HEK293 (cell line): Measurements from ENCODE around the gene TLE6.

Experiments
- CTCF ChIA-PET: fragments of 350-600 bp; formaldehyde crosslinking; extraction: SDS; loops from one replicate; lab custom pipeline; 2021; ENCODE audit warnings: antibody characterized with exemption; lab: Yijun Ruan, JAX
- POLR2A ChIA-PET: fragments of 300-600 bp; formaldehyde crosslinking; extraction: SDS; loops from one replicate; lab custom pipeline; 2020; ENCODE audit warnings: antibody characterized with exemption, inconsistent platforms; lab: Yijun Ruan, JAX
- H3K27ac ChIP-seq: fragments of 200-500 bp; sonication (Bioruptor generic); 2 replicates; pipeline ENCODE4 v1.5.1; 2014; ENCODE audit warnings: low read depth, low read length, control low read depth, inconsistent platforms; ENCODE audit errors: extremely low read depth
- H3K36me3 ChIP-seq, 2 experiments: fragments of 200-500 bp in 1 of 2; sonication (Bioruptor generic) in 1 of 2; 1 replicate in 1 of 2; 2 replicates in 1 of 2; pipeline ENCODE4 v1.5.1; 2014 to 2017; ENCODE audit warnings: inconsistent platforms in 2 of 2, low read length in 2 of 2; ENCODE audit not compliant: control insufficient read depth in 2 of 2, insufficient read depth in 1 of 2
- H3K4me1 ChIP-seq: fragments of 200-500 bp; sonication (Bioruptor generic); 2 replicates; pipeline ENCODE4 v1.5.1; 2014; ENCODE audit warnings: mild to moderate bottlenecking, low read length, inconsistent platforms; ENCODE audit not compliant: control insufficient read depth, insufficient read depth
- H3K4me3 ChIP-seq: 2 replicates; pipeline ENCODE4 v1.5.1; 2011; ENCODE audit warnings: low read depth, mild to moderate bottlenecking, control low read depth, low read length, moderate library complexity
- H3K9me3 ChIP-seq: fragments of 200-500 bp; sonication (Bioruptor generic); 2 replicates; pipeline ENCODE4 v1.5.1; 2014; ENCODE audit warnings: low read depth, low read length, inconsistent platforms; ENCODE audit not compliant: control insufficient read depth, insufficient read depth
- ATF2 ChIP-seq: fragments of 450-650 bp; formaldehyde crosslinking; IDR thresholded peaks from 2 replicates; pipeline ENCODE4 v1.5.1; 2016; ENCODE audit warnings: missing biosample characterization, missing genetic modification characterization, low read depth
- BCL11A ChIP-seq: fragments of 450-650 bp; formaldehyde crosslinking; IDR thresholded peaks from 2 replicates; pipeline ENCODE4 v1.5.1; 2016; ENCODE audit warnings: low read depth, missing biosample characterization, missing genetic modification characterization
- EGR2 ChIP-seq: fragments of 450-650 bp; formaldehyde crosslinking; IDR thresholded peaks from 2 replicates; pipeline ENCODE4 v1.5.1; 2016; ENCODE audit warnings: low read depth, missing biosample characterization, missing genetic modification characterization
- IKZF3 ChIP-seq: fragments of 450-650 bp; IDR thresholded peaks from 2 replicates; pipeline ENCODE4 v1.5.0; 2018; ENCODE audit warnings: missing biosample characterization, mild to moderate bottlenecking, missing genetic modification characterization, moderate library complexity
- KLF1 ChIP-seq: fragments of 450-650 bp; formaldehyde crosslinking; IDR thresholded peaks from 2 replicates; pipeline ENCODE4 v1.5.1; 2016; ENCODE audit warnings: missing biosample characterization, missing genetic modification characterization
- PRDM2 ChIP-seq: fragments of 450-650 bp; formaldehyde crosslinking; IDR thresholded peaks from 2 replicates; pipeline ENCODE4 v1.5.1; 2016; ENCODE audit warnings: missing biosample characterization, missing genetic modification characterization, borderline replicate concordance
- TSHZ1 ChIP-seq: fragments of 450-650 bp; formaldehyde crosslinking; IDR thresholded peaks from 2 replicates; pipeline ENCODE4 v1.5.1; 2016; ENCODE audit warnings: missing biosample characterization, missing genetic modification characterization, borderline replicate concordance
- ZBTB7A ChIP-seq: fragments of 450-650 bp; formaldehyde crosslinking; IDR thresholded peaks from 2 replicates; pipeline ENCODE4 v1.5.1; 2016; ENCODE audit warnings: low read depth, missing biosample characterization, missing genetic modification characterization
- ZNF202 ChIP-seq: fragments of 450-650 bp; formaldehyde crosslinking; IDR thresholded peaks from 2 replicates; pipeline ENCODE4 v1.5.1; 2016; ENCODE audit warnings: missing biosample characterization, missing genetic modification characterization, borderline replicate concordance
- ZNF221 ChIP-seq: fragments of 450-650 bp; formaldehyde crosslinking; IDR thresholded peaks from 2 replicates; pipeline ENCODE4 v1.5.1; 2017; ENCODE audit warnings: missing biosample characterization, missing genetic modification characterization, borderline replicate concordance
- ZNF23 ChIP-seq: fragments of 450-650 bp; formaldehyde crosslinking; IDR thresholded peaks from 2 replicates; pipeline ENCODE4 v1.5.1; 2016; ENCODE audit warnings: missing biosample characterization, missing genetic modification characterization, borderline replicate concordance
- ZNF660 ChIP-seq: fragments of 450-650 bp; IDR thresholded peaks from 2 replicates; pipeline ENCODE4 v1.5.1; 2018; ENCODE audit warnings: missing biosample characterization, mild to moderate bottlenecking, missing genetic modification characterization
- ZNF704 ChIP-seq: fragments of 450-650 bp; formaldehyde crosslinking; IDR thresholded peaks from 2 replicates; pipeline ENCODE4 v1.5.1; 2016; ENCODE audit warnings: missing biosample characterization, missing genetic modification characterization
- ZNF776 ChIP-seq: fragments of 450-650 bp; formaldehyde crosslinking; IDR thresholded peaks from 2 replicates; pipeline ENCODE4 v1.5.0; 2017; ENCODE audit warnings: missing biosample characterization, missing genetic modification characterization, borderline replicate concordance
- ZNF792 ChIP-seq: fragments of 450-650 bp; formaldehyde crosslinking; IDR thresholded peaks from 2 replicates; pipeline ENCODE4 v1.5.1; 2016; ENCODE audit warnings: missing biosample characterization, missing genetic modification characterization
- ZSCAN23 ChIP-seq: fragments of 450-650 bp; formaldehyde crosslinking; IDR thresholded peaks from 2 replicates; pipeline ENCODE4 v1.5.1; 2016; ENCODE audit warnings: missing biosample characterization, missing genetic modification characterization
- ZXDB ChIP-seq: fragments of 450-650 bp; formaldehyde crosslinking; IDR thresholded peaks from 2 replicates; pipeline ENCODE4 v1.5.1; 2016; ENCODE audit warnings: missing biosample characterization, missing genetic modification characterization

The TLE6 gene

GRCh38 chr19:2945575-2946184 is 31.7 kb upstream of the TLE6 start (continued):
- TF ChIP-seq TSHZ1 (tag by site-specific recombination) (no peak), ZNF704 (no peak), ATF2 (tag by site-specific recombination) (peak; percentile 55; the same call in 1 of the 2 replicates), ZNF792 (no peak)

GRCh38 chr19:2949939-2950285 is 27.5 kb upstream of the TLE6 start:
- POLR2A ChIA-PET, result interaction anchor here (0.9 to 2.0 kb wide), 29 partner anchors 9 to 784 kb away, joined by 3 to 35 read pairs (median 5); partner anchors contain the start of genes GADD45B, GNG7, NCLN and SGTA
- H3K4me3 ChIP-seq, result peak overlapping the region; percentile 82
- H3K4me1 ChIP-seq, result peaks cover 4% of the 10 kb centered on the region; the same call in 1 of the 2 replicates
- no peaks in the 10 kb centered on the region for H3K9me3 ChIP-seq
- CTCF ChIA-PET, result interaction anchor here (0.5 to 4.0 kb wide), 20 partner anchors 12 to 355 kb away, joined by 3 to 20 read pairs (median 4); partner anchors contain the start of genes ZNF555 and ZNF57
- TF ChIP-seq ZNF660 (tag by site-specific recombination) (0 out of 2 replicates have a peak, but pooled peaks have one; percentile 11), ZNF221 (no peak), IKZF3 (tag by site-specific recombination) (0 out of 2 replicates have a peak, but pooled peaks have one; percentile 5)
- peak overlapping the region; percentile 70 for H3K27ac ChIP-seq
- no peaks in the 10 kb centered on the region; a peak in 1 of 3 replicates for H3K36me3 ChIP-seq

GRCh38 chr19:2950286-2951124 is 26.9 kb upstream of the TLE6 start:
- ChIA-PET POLR2A (interaction anchor here (0.6 to 2.0 kb wide), 46 partner anchors 8 to 784 kb away, joined by 3 to 35 read pairs (median 5); partner anchors contain the start of genes GADD45B, GNG7, NCLN and SGTA), CTCF (interaction anchor here (0.5 to 4.0 kb wide), 32 partner anchors 10 to 497 kb away, joined by 3 to 20 read pairs (median 4); partner anchors contain the start of genes ZNF555 and ZNF57)
- H3K27ac ChIP-seq, result peak overlapping the region; percentile 70
- peak overlapping the region; percentile 82 for H3K4me3 ChIP-seq
- H3K36me3 ChIP-seq, result no peaks in the 10 kb centered on the region; a peak in 1 of 3 replicates
- no peaks in the 10 kb centered on the region for H3K9me3 ChIP-seq
- H3K4me1 ChIP-seq, result peaks cover 4% of the 10 kb centered on the region; the same call in 1 of the 2 replicates
- TF ChIP-seq ZXDB (peak; percentile 94), PRDM2 (tag by site-specific recombination) (no peak), ZBTB7A (tag by site-specific recombination) (peak; percentile 85; the same call in 1 of the 2 replicates), ZNF202 (tag by site-specific recombination) (no peak), ZSCAN23 (0 out of 2 replicates have a peak, but pooled peaks have one; percentile 12), EGR2 (tag by site-specific recombination) (no peak), ZNF23 (tag by site-specific recombination) (no peak), BCL11A (tag by site-specific recombination) (peak; percentile 88), ZNF776 (tag by site-specific recombination) (no peak), KLF1 (tag by site-specific recombination) (peak; percentile 36; the same call in 1 of the 2 replicates)
